Measurements from ENCODE around the gene MEIOB. TPM values are rescaled to one million over a fixed set of nuclear protein-coding genes. Genes with fewer than 3 reads are reported as not detected.

MEIOB gene
- total and polyA plus RNA-seq, 2 experiments from 2014 or later: 0.14 TPM; not detected in 1

GRCh38 chr16:1818204-1818872, 53.6 kb downstream of the MEIOB start:
- TF ChIP-seq EZH2 (IDR thresholded peaks at IDR 0.05; ENCODE audit: insufficient read depth, poor library complexity, severe bottlenecking) (no peak), EZH2phosphoT487 (IDR thresholded peaks at IDR 0.05; ENCODE audit: insufficient read depth, low read depth) (no peak)
- Histone ChIP-seq H3K4me3 (no peak overlapping the region), H3K9me3 (ENCODE audit: low read depth) (no peaks in the 10 kb centered on the region), H3K4me1 (ENCODE audit: insufficient read depth) (no peaks in the 10 kb centered on the region), H3K4me2 (ENCODE audit: unreplicated experiment) (no peak overlapping the region), H3K27me3 (replicated peaks; ENCODE audit: insufficient read depth) (no peaks in the 10 kb centered on the region), H3K27ac (no peak overlapping the region), H2AFZ (no peak overlapping the region), H3F3A (ENCODE audit: insufficient read depth) (peaks cover 6% of the 10 kb centered on the region), H3K9me2 (ENCODE audit: insufficient read depth) (no peaks in the 10 kb centered on the region), H3K36me3 (ENCODE audit: low read depth) (no peaks in the 10 kb centered on the region; the same call in 1 of the 2 replicates), H3K9ac (no peak overlapping the region), H4K20me1 (ENCODE audit: insufficient read depth) (no peaks in the 10 kb centered on the region), H3K79me2 (ENCODE audit: insufficient read depth) (0 out of 2 replicates have a peak, but pooled peaks cover under 1% of the 10 kb centered on the region)
- in situ Hi-C loops (cut with MboI): no loop called here
- no peak for DNase-seq
- WGBS, 2 experiments (ENCODE audit: low coverage in 1 of 2, low lambda C conversion rate in 2 of 2, missing lambda C conversion rate in 2 of 2): 91 to 97% methylated on average over 22 to 25 of the region's 27 CpGs

DNA sequence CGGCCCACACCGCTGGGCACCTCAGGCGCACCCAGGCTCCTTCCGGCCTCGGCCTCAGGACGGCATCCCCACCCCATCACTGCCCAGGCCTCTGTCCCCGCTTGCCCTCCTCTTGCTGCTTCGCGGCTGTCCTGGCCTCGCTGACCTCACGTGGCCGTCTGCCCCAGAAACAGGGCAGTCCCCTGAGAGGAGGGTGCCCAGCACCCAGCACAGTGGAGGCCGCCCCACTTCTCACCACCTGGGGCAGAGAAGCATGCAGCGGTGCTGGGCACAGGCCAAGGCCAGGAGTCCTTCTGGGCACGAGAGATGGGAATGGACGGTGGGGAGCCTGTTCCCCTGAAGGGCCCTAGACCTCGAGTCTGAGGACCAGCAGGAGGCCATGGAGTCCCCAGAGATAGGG, 54.2 kb downstream of the MEIOB start:
- Histone ChIP-seq H3K9ac (no peak overlapping the region), H3K4me3 (no peak overlapping the region), H3K36me3 (ENCODE audit: low read depth) (no peaks in the 10 kb centered on the region; the same call in 1 of the 2 replicates), H3K27ac (no peak overlapping the region), H3K79me2 (ENCODE audit: insufficient read depth) (no peaks in the 10 kb centered on the region), H2AFZ (no peak overlapping the region), H3F3A (ENCODE audit: insufficient read depth) (peaks cover 7% of the 10 kb centered on the region), H3K9me2 (ENCODE audit: insufficient read depth) (no peaks in the 10 kb centered on the region), H3K9me3 (ENCODE audit: low read depth) (no peaks in the 10 kb centered on the region), H3K4me1 (ENCODE audit: insufficient read depth) (no peaks in the 10 kb centered on the region), H4K20me1 (ENCODE audit: insufficient read depth) (no peaks in the 10 kb centered on the region), H3K4me2 (ENCODE audit: unreplicated experiment) (no peak overlapping the region), H3K27me3 (replicated peaks; ENCODE audit: insufficient read depth) (no peaks in the 10 kb centered on the region)
- no peak for TF ChIP-seq EZH2phosphoT487 (IDR thresholded peaks at IDR 0.05; ENCODE audit: insufficient read depth, low read depth)
- no peak for TF ChIP-seq EZH2 (IDR thresholded peaks at IDR 0.05; ENCODE audit: insufficient read depth, poor library complexity, severe bottlenecking)
- no peak for DNase-seq
- in situ Hi-C loops (cut with MboI): no loop called here
- WGBS, 2 experiments (ENCODE audit: low coverage in 1 of 2, low lambda C conversion rate in 2 of 2, missing lambda C conversion rate in 2 of 2): 89 to 92% methylated on average over 17 of the region's 17 CpGs

- in situ Hi-C loops (cut with MboI): no loop called here
- H3K4me2 ChIP-seq (ENCODE audit: unreplicated experiment): no peak overlapping the region
- no peak overlapping the region for H2AFZ ChIP-seq
- H3K9ac ChIP-seq: no peak overlapping the region
- H3K9me2 ChIP-seq (ENCODE audit: insufficient read depth): no peaks in the 10 kb centered on the region
- no peaks in the 10 kb centered on the region for H3K79me2 ChIP-seq (ENCODE audit: insufficient read depth)
- no peaks in the 10 kb centered on the region for H3K27me3 ChIP-seq (replicated peaks; ENCODE audit: insufficient read depth)
- DNase-seq: no peak
- no peak overlapping the region for H3K27ac ChIP-seq
- H3K36me3 ChIP-seq (ENCODE audit: low read depth): no peaks in the 10 kb centered on the region; the same call in 1 of the 2 replicates
- H3K4me1 ChIP-seq (ENCODE audit: insufficient read depth): no peaks in the 10 kb centered on the region
- no peaks in the 10 kb centered on the region for H4K20me1 ChIP-seq (ENCODE audit: insufficient read depth)
- no peaks in the 10 kb centered on the region for H3K9me3 ChIP-seq (ENCODE audit: low read depth)
- H3K4me3 ChIP-seq: no peak overlapping the region
- H3F3A ChIP-seq (ENCODE audit: insufficient read depth): peaks cover 7% of the 10 kb centered on the region
- TF ChIP-seq EZH2phosphoT487 (IDR thresholded peaks at IDR 0.05; ENCODE audit: insufficient read depth, low read depth): no peak
- TF ChIP-seq EZH2 (IDR thresholded peaks at IDR 0.05; ENCODE audit: insufficient read depth, poor library complexity, severe bottlenecking): no peak
- WGBS, 2 experiments (ENCODE audit: low coverage in 1 of 2, low lambda C conversion rate in 2 of 2, missing lambda C conversion rate in 2 of 2): 79 to 88% methylated on average over 9 of the region's 9 CpGs
Measured at GRCh38 chr16:1817276-1817589, 54.7 kb downstream of the MEIOB start.

- H4K20me1 ChIP-seq (ENCODE audit: insufficient read depth): no peaks in the 10 kb centered on the region
- H3F3A ChIP-seq (ENCODE audit: insufficient read depth): peaks cover 7% of the 10 kb centered on the region
- H3K4me2 ChIP-seq (ENCODE audit: unreplicated experiment): no peak overlapping the region
- H3K4me1 ChIP-seq (ENCODE audit: insufficient read depth): no peaks in the 10 kb centered on the region
- TF ChIP-seq EZH2 (IDR thresholded peaks at IDR 0.05; ENCODE audit: insufficient read depth, poor library complexity, severe bottlenecking) (no peak), EZH2phosphoT487 (IDR thresholded peaks at IDR 0.05; ENCODE audit: insufficient read depth, low read depth) (no peak)
- no peak overlapping the region for H3K9ac ChIP-seq
- in situ Hi-C loops (cut with MboI): no loop called here
- H3K79me2 ChIP-seq (ENCODE audit: insufficient read depth): no peaks in the 10 kb centered on the region
- H3K9me2 ChIP-seq (ENCODE audit: insufficient read depth): no peaks in the 10 kb centered on the region
- no peaks in the 10 kb centered on the region for H3K27me3 ChIP-seq (replicated peaks; ENCODE audit: insufficient read depth)
- no peaks in the 10 kb centered on the region; the same call in 1 of the 2 replicates for H3K36me3 ChIP-seq (ENCODE audit: low read depth)
- no peak for DNase-seq
- no peak overlapping the region for H2AFZ ChIP-seq
- WGBS, 2 experiments (ENCODE audit: low coverage in 1 of 2, low lambda C conversion rate in 2 of 2, missing lambda C conversion rate in 2 of 2): 91 to 92% methylated on average over 35 to 40 of the region's 40 CpGs
- no peaks in the 10 kb centered on the region for H3K9me3 ChIP-seq (ENCODE audit: low read depth)
- no peak overlapping the region for H3K27ac ChIP-seq
- H3K4me3 ChIP-seq: no peak overlapping the region
Measured at GRCh38 chr16:1816396-1817275, 55.3 kb downstream of the MEIOB start.
